Colonic mucosa (tissue), 4 donors: ENCODE results near the gene IL21R. TPM values are rescaled to one million over a fixed set of nuclear protein-coding genes. Genes with fewer than 3 reads are reported as not detected.

ENCODE experiments used
- DNase-seq: peaks from one replicate; pipeline ENCODE4 v3.0.0-alpha.2; 2020
- H3K27ac ChIP-seq: fragments of 200-600 bp; one replicate; pipeline ENCODE4 v1.8.0; 2021
- H3K27me3 ChIP-seq: fragments of 200-600 bp; one replicate; pipeline ENCODE4 v1.8.0; 2021
- H3K36me3 ChIP-seq: fragments of 200-600 bp; one replicate; pipeline ENCODE4 v1.8.0; 2021
- H3K4me1 ChIP-seq: fragments of 200-600 bp; one replicate; pipeline ENCODE4 v1.8.0; 2021; ENCODE audit warnings: mild to moderate bottlenecking
- H3K4me3 ChIP-seq: fragments of 200-600 bp; one replicate; pipeline ENCODE4 v1.8.0; 2021
- H3K9ac ChIP-seq, 2 donors: one replicate each; pipeline ENCODE4 v1.7.0; 2013; ENCODE audit warnings: control low read depth in 2 of 2, low read depth in 2 of 2, low read length in 2 of 2
- H3K9me3 ChIP-seq: fragments of 200-600 bp; one replicate; pipeline ENCODE4 v1.8.0; 2021
- CTCF ChIP-seq: fragments of 200-600 bp; IDR thresholded peaks from one replicate; pipeline ENCODE4 v1.8.0; 2022; ENCODE audit warnings: antibody characterized with exemption, mild to moderate bottlenecking
- intact Hi-C: fragments of 100-400 bp; cut with DNase I; formaldehyde crosslinking; loops from one replicate; pipeline ENCODE4 v1.14.1; 2022
- total RNA-seq, 2 donors: library from RNA; stranded (reverse); fragmentation: NEBNext Ultra II Directional in 1 of 2; extraction: Animal tissue kit (Norgen Biotek cat#: 25700) in 1 of 2; gene quantifications; one replicate each; pipeline ENCODE4 v1.2.1, GENCODE V29; 2021
- donor health status: healthy.
- donor health status: DM: no; HTN: no; CAD: no.
- donor health status: DM: no; HTN: no; CAD: no.

Gene IL21R
- total RNA-seq, 2 donors from 2014 or later, result 0.56 to 0.91 TPM

- intact Hi-C loops, result no loop called here
- H3K9ac ChIP-seq, result no peak overlapping the region
- no peaks in the 10 kb centered on the region for H3K9me3 ChIP-seq
- TF ChIP-seq CTCF, result no peak
- peak; percentile 18 for DNase-seq
- H3K36me3 ChIP-seq, result no peaks in the 10 kb centered on the region
- H3K27ac ChIP-seq, result no peak overlapping the region
- H3K4me1 ChIP-seq, result no peaks in the 10 kb centered on the region
- H3K27me3 ChIP-seq, result no peaks in the 10 kb centered on the region
- no peak overlapping the region for H3K4me3 ChIP-seq
Observed at GRCh38 chr16:27426423-27427408, 24.7 kb downstream of the IL21R start.

GRCh38 chr16:27427538-27427937, 25.6 kb downstream of the IL21R start:
- no peak overlapping the region for H3K27ac ChIP-seq
- no peaks in the 10 kb centered on the region for H3K27me3 ChIP-seq
- H3K4me1 ChIP-seq, result no peaks in the 10 kb centered on the region
- H3K4me3 ChIP-seq, result no peak overlapping the region
- H3K9me3 ChIP-seq, result no peaks in the 10 kb centered on the region
- intact Hi-C loops, result no loop called here
- H3K36me3 ChIP-seq, result no peaks in the 10 kb centered on the region
- DNase-seq, result peak; percentile 7
- H3K9ac ChIP-seq, result no peak overlapping the region
- no peak for TF ChIP-seq CTCF

GRCh38 chr16:27428026-27428785, 26.2 kb downstream of the IL21R start:
- Histone ChIP-seq H3K36me3 (no peaks in the 10 kb centered on the region), H3K4me3 (no peak overlapping the region), H3K9me3 (no peaks in the 10 kb centered on the region), H3K27me3 (no peaks in the 10 kb centered on the region), H3K27ac (no peak overlapping the region), H3K9ac (no peak overlapping the region), H3K4me1 (no peaks in the 10 kb centered on the region)
- intact Hi-C loops, result no loop called here
- peak; percentile 11 for DNase-seq
- TF ChIP-seq CTCF, result no peak

- DNase-seq, result peak; percentile 1
- H3K27me3 ChIP-seq, result no peaks in the 10 kb centered on the region
- H3K9ac ChIP-seq, result no peak overlapping the region
- no peaks in the 10 kb centered on the region for H3K9me3 ChIP-seq
- TF ChIP-seq CTCF, result no peak
- intact Hi-C loops, result no loop called here
- H3K4me1 ChIP-seq, result no peaks in the 10 kb centered on the region
- H3K27ac ChIP-seq, result no peak overlapping the region
- no peak overlapping the region for H3K4me3 ChIP-seq
- no peaks in the 10 kb centered on the region for H3K36me3 ChIP-seq
Observed at GRCh38 chr16:27429330-27429871, 27.4 kb downstream of the IL21R start.

GRCh38 chr16:27429981-27430441, 28.0 kb downstream of the IL21R start:
- DNase-seq, result peak; percentile 9
- H3K27ac ChIP-seq, result no peak overlapping the region
- intact Hi-C loops, result no loop called here
- H3K4me3 ChIP-seq, result no peak overlapping the region
- H3K9ac ChIP-seq, result no peak overlapping the region
- no peaks in the 10 kb centered on the region for H3K36me3 ChIP-seq
- no peaks in the 10 kb centered on the region for H3K9me3 ChIP-seq
- no peaks in the 10 kb centered on the region for H3K27me3 ChIP-seq
- H3K4me1 ChIP-seq, result no peaks in the 10 kb centered on the region
- TF ChIP-seq CTCF, result no peak
